ENCODE measurements around the gene INSC. TPM values are rescaled to one million over a fixed set of nuclear protein-coding genes. Genes with fewer than 3 reads are reported as not detected.
A peak's percentile ranks its signal among the peaks of the same experiment; 100 is the strongest.

Gene INSC
- total and polyA plus RNA-seq, 9 of the 15 experiments (the other 6 are each of a cell fraction or from before 2014, with no cell fraction given), result not detected

DNA sequence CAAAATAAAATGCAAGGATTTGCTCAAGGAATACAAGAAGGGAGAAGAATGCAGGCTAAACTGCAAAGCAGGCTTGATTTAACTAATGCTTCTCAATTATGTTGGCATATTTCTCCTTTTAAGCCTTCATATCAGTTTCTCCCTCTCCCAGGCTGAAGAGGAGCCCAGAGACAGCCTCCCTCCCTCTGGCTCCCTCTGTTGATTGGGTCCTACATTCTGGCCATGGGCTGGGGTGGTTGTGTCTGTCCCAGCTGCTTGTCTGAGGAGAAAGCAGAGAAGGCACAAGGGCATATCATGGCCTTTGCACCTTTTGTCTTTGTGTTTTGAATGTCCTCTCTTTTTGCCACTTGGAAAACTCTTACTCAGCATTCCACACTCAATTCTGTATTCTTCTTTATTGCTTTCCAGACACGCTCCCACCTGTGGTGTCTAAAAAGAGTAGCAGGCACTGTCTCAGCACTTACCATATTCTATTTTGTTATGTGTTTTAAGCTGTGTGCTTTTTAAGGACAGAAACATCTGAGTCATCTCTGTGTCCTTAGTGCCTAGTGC is 77.4 kb downstream of the INSC start:
- CTCF ChIA-PET (ENCODE audit: low intra/inter-chr PET ratio), result no interaction called here
- POLR2A ChIA-PET, result no interaction called here
- WGBS (ENCODE audit: insufficient coverage, low coverage, missing lambda C conversion rate), result 0% methylated on average over 1 of the region's 1 CpG
- Histone ChIP-seq H2AFZ (ENCODE audit: low read depth, low read length) (no peak overlapping the region), H3K36me3 (ENCODE audit: control insufficient read depth, insufficient read depth, low read length) (no peaks in the 10 kb centered on the region), H3K9me3 (replicated peaks; ENCODE audit: control insufficient read depth, insufficient read depth, low read depth, low read length) (no peaks in the 10 kb centered on the region), H3K27ac (ENCODE audit: extremely low read depth, low read depth, low read length) (no peak overlapping the region), H3K4me2 (ENCODE audit: insufficient read depth, low read length) (no peak overlapping the region), H3K9me1 (ENCODE audit: control insufficient read depth, insufficient read depth, low read length) (no peaks in the 10 kb centered on the region), H4K20me1 (replicated peaks; ENCODE audit: control insufficient read depth, insufficient read depth, low read length) (no peaks in the 10 kb centered on the region), H3K79me2 (ENCODE audit: control insufficient read depth, insufficient read depth, low read length) (no peaks in the 10 kb centered on the region), H3K4me1 (replicated peaks in 1 of 2; ENCODE audit: control insufficient read depth in 2 of 2, insufficient read depth in 2 of 2, low read length in 2 of 2) (no peaks in the 10 kb centered on the region), H3K9ac (ENCODE audit: insufficient read depth in 1 of 2, low read depth in 2 of 2, low read length in 2 of 2) (no peak overlapping the region), H3K4me3 (no peak overlapping the region), H3K27me3 (ENCODE audit: control insufficient read depth in 2 of 2, insufficient read depth in 2 of 2, low read length in 2 of 2) (no peaks in the 10 kb centered on the region)
- FAIRE-seq (no peak), DNase-seq (ENCODE audit: extremely low read depth in 1 of 4, low spot score in 3 of 4) (no peak), ATAC-seq (0 out of 3 replicates have a peak, but pooled peaks have one; percentile 28)
- no TSS peak for BruUV-seq (replicated peaks)
- in situ Hi-C loops (cut with MboI) (no loop called here), intact Hi-C loops (cut with micrococcal nuclease) (no loop called here)
- TF ChIP-seq ZNF316 (IDR thresholded peaks at IDR 0.05) (peak; percentile 41; the same call in 1 of the 2 replicates), MED1 (CRISPR knock-in tag; IDR thresholded peaks at IDR 0.05; ENCODE audit: borderline replicate concordance) (no peak)

DNA sequence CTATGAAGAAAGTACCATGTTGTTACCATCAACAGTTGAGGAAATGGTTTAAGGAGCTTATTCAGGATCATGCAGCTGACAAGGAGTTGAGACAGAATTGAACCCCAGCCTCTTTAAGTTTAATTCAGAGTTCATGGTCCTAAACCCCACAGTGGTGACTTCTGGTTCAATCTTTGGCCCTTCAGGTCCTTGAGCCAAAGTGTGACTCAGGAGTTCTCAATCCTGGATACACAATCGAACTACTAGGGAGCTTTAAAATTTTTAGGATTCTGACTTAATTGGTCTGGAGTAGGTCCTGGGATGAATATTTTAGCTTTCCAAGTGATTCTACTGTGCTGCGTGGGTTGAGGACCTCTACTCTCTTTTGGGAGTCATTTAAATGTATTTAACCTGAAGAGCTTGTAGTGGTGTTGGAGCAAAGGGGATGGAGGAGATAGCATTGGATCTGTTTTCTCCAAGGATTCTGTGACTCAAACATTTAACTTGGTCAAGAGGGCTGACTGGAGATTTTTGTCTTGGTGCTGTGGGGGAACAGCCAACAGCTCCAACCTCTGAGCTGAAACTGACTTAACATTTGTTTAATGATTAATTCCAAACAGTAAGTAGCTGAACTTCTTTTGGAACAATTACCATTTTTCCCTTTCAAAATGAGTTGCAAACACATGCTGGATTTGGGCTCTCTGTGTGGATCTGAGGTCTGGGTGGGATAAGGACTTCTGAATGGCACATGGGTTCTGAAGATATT is 80.1 kb downstream of the INSC start:
- Histone ChIP-seq H3K27ac (ENCODE audit: extremely low read depth, low read depth, low read length) (no peak overlapping the region), H3K27me3 (ENCODE audit: control insufficient read depth in 2 of 2, insufficient read depth in 2 of 2, low read length in 2 of 2) (no peaks in the 10 kb centered on the region; a peak in 1 of 5 replicates), H3K9me3 (replicated peaks; ENCODE audit: control insufficient read depth, insufficient read depth, low read depth, low read length) (no peaks in the 10 kb centered on the region), H3K9me1 (ENCODE audit: control insufficient read depth, insufficient read depth, low read length) (no peaks in the 10 kb centered on the region), H3K9ac (ENCODE audit: insufficient read depth in 1 of 2, low read depth in 2 of 2, low read length in 2 of 2) (no peak overlapping the region), H3K4me3 (no peak overlapping the region), H3K4me1 (replicated peaks in 1 of 2; ENCODE audit: control insufficient read depth in 2 of 2, insufficient read depth in 2 of 2, low read length in 2 of 2) (no peaks in the 10 kb centered on the region), H3K79me2 (ENCODE audit: control insufficient read depth, insufficient read depth, low read length) (no peaks in the 10 kb centered on the region), H4K20me1 (replicated peaks; ENCODE audit: control insufficient read depth, insufficient read depth, low read length) (no peaks in the 10 kb centered on the region), H2AFZ (ENCODE audit: low read depth, low read length) (no peak overlapping the region), H3K4me2 (ENCODE audit: insufficient read depth, low read length) (no peak overlapping the region), H3K36me3 (ENCODE audit: control insufficient read depth, insufficient read depth, low read length) (no peaks in the 10 kb centered on the region)
- ATAC-seq (no peak), FAIRE-seq (no peak), DNase-seq (ENCODE audit: extremely low read depth in 1 of 4, low spot score in 3 of 4) (no peak)
- intact Hi-C loops (cut with micrococcal nuclease), result no loop called here
- BruUV-seq (replicated peaks), result no TSS peak
- ChIA-PET POLR2A (interaction anchor here (0.8 kb wide), 1 partner anchor 24 kb away, joined by 3 read pairs; no protein-coding TSS in a partner anchor), CTCF (ENCODE audit: low intra/inter-chr PET ratio) (no interaction called here)
- in situ Hi-C loops (cut with MboI), result no loop called here
- 0% methylated on average over 2 of the region's 2 CpGs for WGBS (ENCODE audit: insufficient coverage, low coverage, missing lambda C conversion rate)
- TF ChIP-seq, protein P1, sequence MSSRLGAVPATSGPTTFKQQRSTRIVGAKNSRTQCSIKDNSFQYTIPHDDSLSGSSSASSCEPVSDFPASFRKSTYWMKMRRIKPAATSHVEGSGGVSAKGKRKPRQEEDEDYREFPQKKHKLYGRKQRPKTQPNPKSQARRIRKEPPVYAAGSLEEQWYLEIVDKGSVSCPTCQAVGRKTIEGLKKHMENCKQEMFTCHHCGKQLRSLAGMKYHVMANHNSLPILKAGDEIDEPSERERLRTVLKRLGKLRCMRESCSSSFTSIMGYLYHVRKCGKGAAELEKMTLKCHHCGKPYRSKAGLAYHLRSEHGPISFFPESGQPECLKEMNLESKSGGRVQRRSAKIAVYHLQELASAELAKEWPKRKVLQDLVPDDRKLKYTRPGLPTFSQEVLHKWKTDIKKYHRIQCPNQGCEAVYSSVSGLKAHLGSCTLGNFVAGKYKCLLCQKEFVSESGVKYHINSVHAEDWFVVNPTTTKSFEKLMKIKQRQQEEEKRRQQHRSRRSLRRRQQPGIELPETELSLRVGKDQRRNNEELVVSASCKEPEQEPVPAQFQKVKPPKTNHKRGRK (tag; IDR thresholded peaks at IDR 0.05), result no peak
- TF ChIP-seq ETV6 (IDR thresholded peaks at IDR 0.05; ENCODE audit: borderline replicate concordance in 1 of 2, low read depth in 2 of 2, low read length in 1 of 2) (no peak), ETV6 (CRISPR knock-in tag; IDR thresholded peaks at IDR 0.05; ENCODE audit: borderline replicate concordance) (no peak), ARID2 (IDR thresholded peaks at IDR 0.05) (no peak), ZNF583 (CRISPR knock-in tag; IDR thresholded peaks at IDR 0.05) (no peak), ZFP30 (CRISPR knock-in tag; IDR thresholded peaks at IDR 0.05; ENCODE audit: borderline replicate concordance) (no peak), POLR3A (IDR thresholded peaks at IDR 0.05; ENCODE audit: borderline replicate concordance, extremely low read depth, insufficient read depth, insufficient read length) (no peak), POU5F1 (IDR thresholded peaks at IDR 0.05; ENCODE audit: borderline replicate concordance, low read depth, low read length, partially characterized antibody) (no peak), ARNT (IDR thresholded peaks at IDR 0.05) (no peak), GABPB1 (CRISPR knock-in tag; IDR thresholded peaks at IDR 0.05) (no peak)
- TF ChIP-seq, protein P2, sequence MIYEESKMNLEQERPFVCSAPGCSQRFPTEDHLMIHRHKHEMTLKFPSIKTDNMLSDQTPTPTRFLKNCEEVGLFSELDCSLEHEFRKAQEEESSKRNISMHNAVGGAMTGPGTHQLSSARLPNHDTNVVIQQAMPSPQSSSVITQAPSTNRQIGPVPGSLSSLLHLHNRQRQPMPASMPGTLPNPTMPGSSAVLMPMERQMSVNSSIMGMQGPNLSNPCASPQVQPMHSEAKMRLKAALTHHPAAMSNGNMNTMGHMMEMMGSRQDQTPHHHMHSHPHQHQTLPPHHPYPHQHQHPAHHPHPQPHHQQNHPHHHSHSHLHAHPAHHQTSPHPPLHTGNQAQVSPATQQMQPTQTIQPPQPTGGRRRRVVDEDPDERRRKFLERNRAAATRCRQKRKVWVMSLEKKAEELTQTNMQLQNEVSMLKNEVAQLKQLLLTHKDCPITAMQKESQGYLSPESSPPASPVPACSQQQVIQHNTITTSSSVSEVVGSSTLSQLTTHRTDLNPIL (CRISPR knock-in tag; IDR thresholded peaks at IDR 0.05), result no peak
